ENCODE results near the gene GHDC. TPM values are rescaled to one million over a fixed set of nuclear protein-coding genes. Genes with fewer than 3 reads are reported as not detected.

Gene GHDC
- total and polyA plus RNA-seq, 9 donors = 8.2 to 15.8 (median 10.5) TPM

- Histone ChIP-seq H3K9me3 (replicated peaks; ENCODE audit: control insufficient read depth, low read depth, low read length) (no peaks in the 10 kb centered on the region), H3K36me3 (ENCODE audit: control insufficient read depth, insufficient read depth, low read length) (no peaks in the 10 kb centered on the region), H3K27ac (ENCODE audit: low read length) (no peak overlapping the region), H3K27me3 (ENCODE audit: control insufficient read depth, insufficient read depth, low read length) (peaks cover 16% of the 10 kb centered on the region), H3K4me3 (ENCODE audit: low read length) (no peak overlapping the region), H3K4me1 (ENCODE audit: control insufficient read depth, insufficient read depth, low read length) (no peaks in the 10 kb centered on the region)
- WGBS (ENCODE audit: insufficient coverage) = 57% methylated on average over 13 of the region's 14 CpGs
- DNase-seq = no peak
Observed at GRCh38 chr17:42174126-42174783, 20.0 kb downstream of the GHDC start.

GRCh38 chr17:42171831-42172230 lies 22.5 kb downstream of the GHDC start:
- Histone ChIP-seq H3K36me3 (ENCODE audit: control insufficient read depth, insufficient read depth, low read length) (no peaks in the 10 kb centered on the region), H3K4me3 (ENCODE audit: low read length) (no peak overlapping the region), H3K9me3 (replicated peaks; ENCODE audit: control insufficient read depth, low read depth, low read length) (no peaks in the 10 kb centered on the region), H3K27me3 (ENCODE audit: control insufficient read depth, insufficient read depth, low read length) (peaks cover 6% of the 10 kb centered on the region), H3K27ac (ENCODE audit: low read length) (no peak overlapping the region), H3K4me1 (ENCODE audit: control insufficient read depth, insufficient read depth, low read length) (no peaks in the 10 kb centered on the region)
- DNase-seq = no peak
- WGBS (ENCODE audit: insufficient coverage) = 37% methylated on average over 10 of the region's 11 CpGs

- Histone ChIP-seq H3K27ac (ENCODE audit: low read length) (no peak overlapping the region), H3K4me3 (ENCODE audit: low read length) (no peak overlapping the region), H3K4me1 (ENCODE audit: control insufficient read depth, insufficient read depth, low read length) (no peaks in the 10 kb centered on the region), H3K27me3 (ENCODE audit: control insufficient read depth, insufficient read depth, low read length) (peaks cover 6% of the 10 kb centered on the region), H3K9me3 (replicated peaks; ENCODE audit: control insufficient read depth, low read depth, low read length) (no peaks in the 10 kb centered on the region), H3K36me3 (ENCODE audit: control insufficient read depth, insufficient read depth, low read length) (no peaks in the 10 kb centered on the region)
- WGBS (ENCODE audit: insufficient coverage) = 91% methylated on average over 27 of the region's 29 CpGs
- DNase-seq = no peak
Observed at GRCh38 chr17:42169351-42169750, 24.9 kb downstream of the GHDC start.

GRCh38 chr17:42167807-42168206 lies 26.5 kb downstream of the GHDC start:
- Histone ChIP-seq H3K27ac (ENCODE audit: low read length) (no peak overlapping the region), H3K36me3 (ENCODE audit: control insufficient read depth, insufficient read depth, low read length) (no peaks in the 10 kb centered on the region), H3K4me3 (ENCODE audit: low read length) (no peak overlapping the region), H3K27me3 (ENCODE audit: control insufficient read depth, insufficient read depth, low read length) (peaks cover 6% of the 10 kb centered on the region), H3K9me3 (replicated peaks; ENCODE audit: control insufficient read depth, low read depth, low read length) (no peaks in the 10 kb centered on the region), H3K4me1 (ENCODE audit: control insufficient read depth, insufficient read depth, low read length) (no peaks in the 10 kb centered on the region)
- DNase-seq = no peak
- 76% methylated on average over 5 of the region's 8 CpGs for WGBS (ENCODE audit: insufficient coverage)

GRCh38 chr17:42166196-42166763 lies 28.0 kb downstream of the GHDC start:
- H3K27ac ChIP-seq (ENCODE audit: low read length) = no peak overlapping the region
- 81% methylated on average over 19 of the region's 19 CpGs for WGBS (ENCODE audit: insufficient coverage)
- H3K4me1 ChIP-seq (ENCODE audit: control insufficient read depth, insufficient read depth, low read length) = no peaks in the 10 kb centered on the region
- H3K36me3 ChIP-seq (ENCODE audit: control insufficient read depth, insufficient read depth, low read length) = no peaks in the 10 kb centered on the region
- peaks cover 2% of the 10 kb centered on the region for H3K27me3 ChIP-seq (ENCODE audit: control insufficient read depth, insufficient read depth, low read length)
- DNase-seq = no peak
- no peaks in the 10 kb centered on the region for H3K9me3 ChIP-seq (replicated peaks; ENCODE audit: control insufficient read depth, low read depth, low read length)
- H3K4me3 ChIP-seq (ENCODE audit: low read length) = no peak overlapping the region

- H3K27me3 ChIP-seq (ENCODE audit: control insufficient read depth, insufficient read depth, low read length) = peaks cover under 1% of the 10 kb centered on the region
- WGBS (ENCODE audit: insufficient coverage) = 59% methylated on average over 3 of the region's 6 CpGs
- H3K4me1 ChIP-seq (ENCODE audit: control insufficient read depth, insufficient read depth, low read length) = no peaks in the 10 kb centered on the region
- no peak overlapping the region for H3K4me3 ChIP-seq (ENCODE audit: low read length)
- no peaks in the 10 kb centered on the region for H3K9me3 ChIP-seq (replicated peaks; ENCODE audit: control insufficient read depth, low read depth, low read length)
- H3K36me3 ChIP-seq (ENCODE audit: control insufficient read depth, insufficient read depth, low read length) = no peaks in the 10 kb centered on the region
- DNase-seq = no peak
- H3K27ac ChIP-seq (ENCODE audit: low read length) = no peak overlapping the region
Observed at GRCh38 chr17:42165751-42166150, 28.5 kb downstream of the GHDC start.

- WGBS (ENCODE audit: insufficient coverage) = 42% methylated on average over 10 of the region's 22 CpGs
- Histone ChIP-seq H3K9me3 (replicated peaks; ENCODE audit: control insufficient read depth, low read depth, low read length) (no peaks in the 10 kb centered on the region), H3K4me1 (ENCODE audit: control insufficient read depth, insufficient read depth, low read length) (no peaks in the 10 kb centered on the region), H3K36me3 (ENCODE audit: control insufficient read depth, insufficient read depth, low read length) (no peaks in the 10 kb centered on the region), H3K27ac (ENCODE audit: low read length) (no peak overlapping the region), H3K4me3 (ENCODE audit: low read length) (no peak overlapping the region), H3K27me3 (ENCODE audit: control insufficient read depth, insufficient read depth, low read length) (no peaks in the 10 kb centered on the region)
- DNase-seq = no peak
Observed at GRCh38 chr17:42163696-42164407, 30.4 kb downstream of the GHDC start.

GRCh38 chr17:42163113-42163512 lies 31.2 kb downstream of the GHDC start:
- H3K4me3 ChIP-seq (ENCODE audit: low read length) = no peak overlapping the region
- no peak for DNase-seq
- H3K9me3 ChIP-seq (replicated peaks; ENCODE audit: control insufficient read depth, low read depth, low read length) = no peaks in the 10 kb centered on the region
- H3K4me1 ChIP-seq (ENCODE audit: control insufficient read depth, insufficient read depth, low read length) = no peaks in the 10 kb centered on the region
- no peak overlapping the region for H3K27ac ChIP-seq (ENCODE audit: low read length)
- no peaks in the 10 kb centered on the region for H3K36me3 ChIP-seq (ENCODE audit: control insufficient read depth, insufficient read depth, low read length)
- WGBS (ENCODE audit: insufficient coverage) = 51% methylated on average over 8 of the region's 8 CpGs
- H3K27me3 ChIP-seq (ENCODE audit: control insufficient read depth, insufficient read depth, low read length) = no peaks in the 10 kb centered on the region

- WGBS (ENCODE audit: insufficient coverage) = 60% methylated on average over 1 of the region's 7 CpGs
- Histone ChIP-seq H3K27me3 (ENCODE audit: control insufficient read depth, insufficient read depth, low read length) (no peaks in the 10 kb centered on the region), H3K27ac (ENCODE audit: low read length) (no peak overlapping the region), H3K4me3 (ENCODE audit: low read length) (no peak overlapping the region), H3K36me3 (ENCODE audit: control insufficient read depth, insufficient read depth, low read length) (no peaks in the 10 kb centered on the region), H3K9me3 (replicated peaks; ENCODE audit: control insufficient read depth, low read depth, low read length) (no peaks in the 10 kb centered on the region), H3K4me1 (ENCODE audit: control insufficient read depth, insufficient read depth, low read length) (peaks cover 4% of the 10 kb centered on the region)
- no peak for DNase-seq
Observed at GRCh38 chr17:42160531-42160910, 33.8 kb downstream of the GHDC start.

GRCh38 chr17:42159796-42160530 lies 34.3 kb downstream of the GHDC start:
- Histone ChIP-seq H3K4me1 (ENCODE audit: control insufficient read depth, insufficient read depth, low read length) (peaks cover 7% of the 10 kb centered on the region), H3K9me3 (replicated peaks; ENCODE audit: control insufficient read depth, low read depth, low read length) (no peaks in the 10 kb centered on the region), H3K27ac (ENCODE audit: low read length) (no peak overlapping the region), H3K4me3 (ENCODE audit: low read length) (no peak overlapping the region), H3K36me3 (ENCODE audit: control insufficient read depth, insufficient read depth, low read length) (no peaks in the 10 kb centered on the region), H3K27me3 (ENCODE audit: control insufficient read depth, insufficient read depth, low read length) (no peaks in the 10 kb centered on the region)
- 59% methylated on average over 12 of the region's 14 CpGs for WGBS (ENCODE audit: insufficient coverage)
- no peak for DNase-seq
